Vagina (tissue), 2 donors: ENCODE data around the gene PPTC7. TPM values are rescaled to one million over a fixed set of nuclear protein-coding genes. Genes with fewer than 3 reads are reported as not detected.
"Not testable (repeated sequence)": the region's sequence is repeated elsewhere in the genome, so short reads cannot be mapped to it uniquely, and the experiment has no call there.

Experiments
- DNase-seq, 2 donors: peaks; one replicate each; pipeline ENCODE4 v3.0.0-alpha.2; 2017; ENCODE audit errors: extremely low spot score in 2 of 2
- H3K27ac ChIP-seq: fragments of 200-600 bp; sonication (generic); one replicate; pipeline ENCODE4 v1.5.1; 2019
- H3K27me3 ChIP-seq: fragments of 200-600 bp; sonication (generic); one replicate; pipeline ENCODE4 v1.5.1; 2019
- H3K36me3 ChIP-seq, 2 donors: fragments of 200-600 bp; sonication (generic); one replicate each; pipeline ENCODE4 v1.5.1; 2017 to 2019
- H3K4me1 ChIP-seq: fragments of 200-600 bp; sonication (generic); one replicate; pipeline ENCODE4 v1.5.1; 2019
- H3K4me3 ChIP-seq, 2 donors: fragments of 200-600 bp; sonication (generic); 1 replicate in 1 of 2; 2 replicates in 1 of 2; pipeline ENCODE4 v1.5.1; 2016 to 2019
- H3K9me3 ChIP-seq: fragments of 200-600 bp; sonication (generic); one replicate; pipeline ENCODE4 v1.5.1; 2019
- POLR2A ChIP-seq, 2 donors: fragments of 450-650 bp; IDR thresholded peaks; one replicate each; pipeline ENCODE4 v1.6.1; 2017; ENCODE audit warnings: antibody characterized with exemption in 2 of 2, mild to moderate bottlenecking in 2 of 2, moderate library complexity in 2 of 2
- POLR2AphosphoS5 ChIP-seq, 2 donors: sonication (generic); formaldehyde crosslinking; IDR thresholded peaks; one replicate each; pipeline ENCODE4 v1.9.0; 2017; ENCODE audit warnings: antibody characterized with exemption in 2 of 2, mild to moderate bottlenecking in 2 of 2, low read depth in 1 of 2; ENCODE audit not compliant: insufficient read depth in 1 of 2
- intact Hi-C: fragments of 100-400 bp; cut with DNase I; formaldehyde crosslinking; loops from one replicate; pipeline ENCODE4 v1.15.1; 2023
- total RNA-seq: library from RNA; depleted of rRNA; stranded (reverse); fragments of >200 nt; gene quantifications from one replicate; pipeline ENCODE4 v1.2.3, GENCODE V29; 2016
- TF ChIP-seq, protein P1 (sequence below), 3 experiments: fragments of 450-650 bp in 2 of 3; fragments of 200-600 bp in 1 of 3; sonication (generic) in 1 of 3; IDR thresholded peaks; one replicate each; pipeline ENCODE4 v1.5.1; 2017 to 2019; ENCODE audit warnings: antibody characterized with exemption in 3 of 3, mild to moderate bottlenecking in 2 of 3, moderate library complexity in 2 of 3

The PPTC7 gene
- total RNA-seq, 1 donor from 2014 or later, result 43.0 TPM

DNA sequence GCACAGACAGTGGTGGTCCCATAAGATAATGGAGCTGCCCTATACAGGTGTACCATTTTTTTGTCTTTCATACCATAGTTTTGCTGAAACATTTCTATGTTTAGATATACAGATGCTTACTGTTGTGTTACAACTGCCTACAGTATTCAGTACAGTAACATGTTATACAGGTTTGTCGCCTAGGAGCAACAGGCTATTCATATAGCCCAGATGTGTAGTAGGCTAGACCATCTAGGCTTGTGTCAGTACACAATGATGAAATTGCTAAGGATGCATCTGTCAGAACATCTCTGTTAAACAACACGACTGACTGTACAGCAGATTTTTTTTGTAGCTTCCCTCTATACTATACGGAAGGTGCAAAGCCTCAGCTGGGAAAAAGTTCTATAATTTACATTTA, 50.5 kb downstream of the PPTC7 start:
- H3K4me1 ChIP-seq, result peaks cover 50% of the 10 kb centered on the region

DNA sequence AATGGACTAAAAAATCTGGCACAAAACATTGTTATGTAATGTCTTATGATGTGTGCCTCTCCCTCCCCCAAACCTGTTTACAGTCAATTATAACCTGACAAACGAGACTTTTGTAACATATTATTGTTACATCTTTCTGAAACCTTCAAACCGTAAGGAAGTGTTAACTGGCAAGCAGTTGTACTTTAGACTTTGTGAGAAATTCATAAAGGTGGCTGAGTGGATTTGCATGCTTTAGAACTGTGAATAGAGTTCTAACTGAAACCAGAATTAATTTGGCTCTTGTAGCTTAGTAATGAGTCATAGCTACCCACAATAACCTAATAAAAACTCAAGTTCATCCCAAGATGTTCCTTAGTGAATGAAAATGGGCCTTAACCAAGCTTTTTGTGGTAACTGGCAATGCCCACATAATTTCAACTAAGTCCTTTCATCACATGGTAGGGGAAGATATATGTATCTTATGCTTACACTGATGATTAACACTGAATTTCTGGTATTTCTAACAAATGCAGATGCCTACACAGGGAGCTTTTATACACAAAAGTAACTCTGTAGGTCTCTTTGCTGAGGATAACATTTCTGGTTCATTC, 51.3 kb downstream of the PPTC7 start:
- DNase-seq, result no peak
- Histone ChIP-seq H3K4me3 (no peak overlapping the region), H3K4me1 (peaks cover 42% of the 10 kb centered on the region), H3K27ac (peak overlapping the region; percentile 41), H3K36me3 (peaks cover 0 to 21% of the 10 kb centered on the region in 2 donors), H3K9me3 (no peaks in the 10 kb centered on the region), H3K27me3 (no peaks in the 10 kb centered on the region)
- peak in 1 of 2 donors; percentile 80 for TF ChIP-seq POLR2AphosphoS5 (IDR thresholded peaks at IDR 0.05; ENCODE audit: insufficient read depth in 1 of 2, low read depth in 1 of 2)
- TF ChIP-seq, protein P1, sequence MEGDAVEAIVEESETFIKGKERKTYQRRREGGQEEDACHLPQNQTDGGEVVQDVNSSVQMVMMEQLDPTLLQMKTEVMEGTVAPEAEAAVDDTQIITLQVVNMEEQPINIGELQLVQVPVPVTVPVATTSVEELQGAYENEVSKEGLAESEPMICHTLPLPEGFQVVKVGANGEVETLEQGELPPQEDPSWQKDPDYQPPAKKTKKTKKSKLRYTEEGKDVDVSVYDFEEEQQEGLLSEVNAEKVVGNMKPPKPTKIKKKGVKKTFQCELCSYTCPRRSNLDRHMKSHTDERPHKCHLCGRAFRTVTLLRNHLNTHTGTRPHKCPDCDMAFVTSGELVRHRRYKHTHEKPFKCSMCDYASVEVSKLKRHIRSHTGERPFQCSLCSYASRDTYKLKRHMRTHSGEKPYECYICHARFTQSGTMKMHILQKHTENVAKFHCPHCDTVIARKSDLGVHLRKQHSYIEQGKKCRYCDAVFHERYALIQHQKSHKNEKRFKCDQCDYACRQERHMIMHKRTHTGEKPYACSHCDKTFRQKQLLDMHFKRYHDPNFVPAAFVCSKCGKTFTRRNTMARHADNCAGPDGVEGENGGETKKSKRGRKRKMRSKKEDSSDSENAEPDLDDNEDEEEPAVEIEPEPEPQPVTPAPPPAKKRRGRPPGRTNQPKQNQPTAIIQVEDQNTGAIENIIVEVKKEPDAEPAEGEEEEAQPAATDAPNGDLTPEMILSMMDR (IDR thresholded peaks at IDR 0.05), result no peak
- intact Hi-C loops, result no loop called here

More for the DNA sequence above, 50.5 kb downstream of the PPTC7 start:
- H3K27ac ChIP-seq, result peak overlapping the region; percentile 41
- no peaks in the 10 kb centered on the region for H3K9me3 ChIP-seq
- peaks cover 0 to 24% of the 10 kb centered on the region in 2 donors for H3K36me3 ChIP-seq
- no peak for DNase-seq
- intact Hi-C loops, result no loop called here
- H3K4me3 ChIP-seq, result no peak overlapping the region
- H3K27me3 ChIP-seq, result no peaks in the 10 kb centered on the region
- no peak for TF ChIP-seq POLR2AphosphoS5 (IDR thresholded peaks at IDR 0.05; ENCODE audit: insufficient read depth in 1 of 2, low read depth in 1 of 2)

DNA sequence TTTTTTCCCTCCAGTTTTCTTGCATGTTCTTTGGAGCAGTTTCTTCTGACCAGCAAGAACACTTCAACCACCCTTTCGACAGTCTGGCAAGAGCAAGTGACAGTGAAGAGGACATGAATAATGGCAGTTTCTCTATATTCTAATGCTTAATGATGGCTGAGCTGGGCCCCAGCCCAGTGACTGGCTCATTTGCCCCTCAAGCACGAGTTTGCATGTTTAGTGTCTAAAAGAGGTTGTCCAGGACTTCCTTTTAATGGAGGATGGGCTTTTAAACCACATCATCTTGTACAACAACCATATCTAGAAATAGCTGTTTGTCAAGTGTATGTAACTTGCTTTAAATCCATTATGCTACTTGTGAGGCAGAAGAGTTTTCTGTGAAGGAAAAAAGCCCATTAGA, 52.6 kb downstream of the PPTC7 start:
- Histone ChIP-seq H3K36me3 (peaks cover 0 to 10% of the 10 kb centered on the region in 2 donors), H3K4me1 (peaks cover 32% of the 10 kb centered on the region), H3K9me3 (no peaks in the 10 kb centered on the region), H3K27ac (no peak overlapping the region), H3K27me3 (no peaks in the 10 kb centered on the region), H3K4me3 (no peak overlapping the region)
- intact Hi-C loops, result no loop called here
- no peak for TF ChIP-seq POLR2A (IDR thresholded peaks at IDR 0.05)
- TF ChIP-seq POLR2AphosphoS5 (IDR thresholded peaks at IDR 0.05; ENCODE audit: insufficient read depth in 1 of 2, low read depth in 1 of 2), result no peak
- TF ChIP-seq, protein P1 (IDR thresholded peaks at IDR 0.05), result no peak
- no peak for DNase-seq

DNA sequence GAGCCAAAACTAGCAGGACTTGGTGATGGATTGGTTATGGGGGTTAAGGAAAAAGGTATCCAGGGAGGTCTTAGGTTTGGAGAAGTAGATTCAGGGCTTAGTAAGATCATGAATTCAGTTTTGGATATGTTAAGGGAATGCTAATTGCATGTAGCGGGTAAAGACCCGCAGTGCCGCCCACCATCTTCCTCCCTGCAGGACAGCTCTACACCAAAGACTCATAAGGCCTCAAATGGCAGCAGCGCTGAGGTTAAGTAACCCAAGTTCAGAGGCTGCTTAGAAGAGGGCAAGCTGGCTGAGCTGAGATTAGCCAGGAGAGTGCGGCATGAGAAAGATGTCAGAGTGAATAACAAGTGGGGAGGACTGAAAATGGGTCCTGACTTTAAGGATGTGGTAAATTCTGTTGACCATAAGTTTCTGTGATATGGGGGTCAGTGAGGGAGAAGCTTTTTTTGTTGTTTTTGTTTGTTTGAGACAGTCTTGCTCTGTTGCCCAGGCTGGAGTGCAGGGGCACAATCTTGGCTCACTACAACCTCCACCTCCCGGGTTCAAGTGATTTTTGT, 54.8 kb downstream of the PPTC7 start:
- TF ChIP-seq POLR2A (IDR thresholded peaks at IDR 0.05) (no peak), POLR2AphosphoS5 (IDR thresholded peaks at IDR 0.05; ENCODE audit: insufficient read depth in 1 of 2, low read depth in 1 of 2) (no peak)
- TF ChIP-seq, protein P1 (IDR thresholded peaks at IDR 0.05), result no peak
- Histone ChIP-seq H3K9me3 (no peaks in the 10 kb centered on the region), H3K4me1 (peaks cover 25% of the 10 kb centered on the region), H3K27ac (no peak overlapping the region), H3K27me3 (no peaks in the 10 kb centered on the region), H3K4me3 (no peak overlapping the region), H3K36me3 (no peaks in the 10 kb centered on the region)
- intact Hi-C loops, result no loop called here
- no peak for DNase-seq

DNA sequence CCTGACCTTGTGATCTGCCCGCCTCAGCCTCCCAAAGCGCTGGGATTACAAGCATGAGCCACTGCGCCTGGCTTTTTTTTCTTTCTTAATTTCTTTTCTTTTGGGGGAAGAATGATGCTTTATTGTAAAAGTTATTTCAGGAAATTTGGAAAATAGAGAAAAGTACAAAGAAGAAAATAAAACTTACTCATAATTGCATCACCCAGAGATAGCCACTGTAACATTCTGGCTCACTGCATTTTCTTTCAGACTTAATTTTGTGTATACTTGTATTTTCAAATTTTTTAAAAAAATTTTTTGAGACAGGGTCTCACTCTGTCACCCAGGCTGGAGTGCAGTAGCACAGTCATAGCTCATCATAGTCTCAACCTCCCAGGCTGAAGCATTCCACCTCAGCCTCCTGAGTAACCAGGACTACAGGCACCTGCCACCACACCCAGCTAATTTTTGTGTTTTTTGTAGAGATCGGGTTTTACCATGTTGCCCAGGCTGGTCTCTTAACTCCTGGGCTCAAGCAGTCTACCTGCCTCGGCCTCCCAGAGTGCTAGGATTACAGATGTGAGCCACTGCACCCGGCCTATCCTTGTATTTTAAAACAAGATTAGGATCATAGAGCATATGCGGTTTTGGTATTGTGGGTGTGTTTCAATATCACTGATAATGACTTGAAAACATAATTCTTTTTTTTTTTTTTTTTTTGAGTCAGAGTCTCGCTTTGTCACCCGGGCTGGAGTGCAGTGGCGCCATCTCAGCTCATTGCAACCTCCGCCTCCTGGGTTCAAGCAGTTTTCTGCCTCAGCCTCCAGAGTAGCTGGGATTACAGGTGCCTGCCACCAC, 62.0 kb downstream of the PPTC7 start:
- DNase-seq, intact Hi-C loops, H3K36me3 ChIP-seq, H3K4me3 ChIP-seq, H3K27ac ChIP-seq, H3K9me3 ChIP-seq, H3K27me3 ChIP-seq, H3K4me1 ChIP-seq: not testable (repeated sequence)

DNA sequence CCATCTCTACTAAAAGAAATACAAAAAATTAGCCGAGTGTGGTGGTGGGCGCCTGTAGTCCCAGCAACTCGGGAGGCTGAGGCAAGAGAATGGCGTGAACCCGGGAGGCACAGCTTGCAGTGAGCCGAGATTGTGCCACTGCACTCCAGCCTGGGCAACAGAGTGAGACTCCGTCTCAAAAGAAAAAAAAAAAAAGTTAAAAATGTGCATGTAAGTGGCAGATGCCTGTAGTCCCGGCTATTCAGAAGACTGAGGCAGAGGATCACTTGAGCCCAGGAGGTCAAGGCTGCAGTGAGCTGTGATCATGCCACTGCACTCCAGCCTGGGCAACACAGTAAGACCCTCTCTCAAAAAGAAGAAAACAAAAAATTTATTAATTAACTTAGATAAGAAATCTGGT, 65.1 kb downstream of the PPTC7 start:
- H3K27ac ChIP-seq, H3K36me3 ChIP-seq, H3K4me1 ChIP-seq, H3K27me3 ChIP-seq, DNase-seq, H3K4me3 ChIP-seq, intact Hi-C loops, H3K9me3 ChIP-seq: not testable (repeated sequence)
